Neural cell (in vitro differentiated cells): ENCODE measurements around the gene NUDT16. TPM values are rescaled to one million over a fixed set of nuclear protein-coding genes. Genes with fewer than 3 reads are reported as not detected.

Experiments
- H2AFZ ChIP-seq: fragments of 200-600, 300-800 bp; sonication (generic), shearing (Covaris generic); 2 replicates; pipeline ENCODE4 v1.6.0; 2014; ENCODE audit warnings: low read depth, mild to moderate bottlenecking, antibody characterized with exemption, low read length, moderate library complexity
- H3F3A ChIP-seq: fragments of 200-600 bp; shearing (Covaris generic); 2 replicates; pipeline ENCODE4 v1.6.1; 2016; ENCODE audit warnings: mild to moderate bottlenecking, moderate library complexity, mixed read lengths, antibody characterized with exemption, low read length; ENCODE audit not compliant: insufficient read depth, poor library complexity, severe bottlenecking
- H3K27ac ChIP-seq: fragments of 200-600, 300-800 bp; sonication (generic), shearing (Covaris generic); 2 replicates; pipeline ENCODE4 v1.5.1; 2014; ENCODE audit warnings: mild to moderate bottlenecking, low read length, moderate library complexity
- H3K27me3 ChIP-seq: fragments of 300-800, 200-600 bp; sonication (generic), shearing (Covaris generic); 2 replicates; pipeline ENCODE4 v1.6.0; 2014; ENCODE audit warnings: mild to moderate bottlenecking, low read depth, low read length, moderate library complexity; ENCODE audit not compliant: insufficient read depth
- H3K36me3 ChIP-seq: fragments of 300-800, 200-600 bp; sonication (generic), shearing (Covaris generic); 2 replicates; pipeline ENCODE4 v1.5.1; 2014; ENCODE audit warnings: mild to moderate bottlenecking, antibody characterized with exemption, low read length, moderate library complexity; ENCODE audit not compliant: insufficient read depth
- H3K4me2 ChIP-seq: fragments of 300-800, 200-600 bp; sonication (generic), shearing (Covaris generic); 2 replicates; pipeline ENCODE4 v1.6.0; 2014; ENCODE audit warnings: mild to moderate bottlenecking, low read length
- H3K4me3 ChIP-seq: fragments of 300-800, 200-600 bp; sonication (generic), shearing (Covaris generic); 2 replicates; pipeline ENCODE4 v1.5.1; 2014; ENCODE audit warnings: mild to moderate bottlenecking, low read length, moderate library complexity
- H3K79me2 ChIP-seq: fragments of 200-600 bp; shearing (Covaris generic); replicated peaks from 2 replicates; pipeline ENCODE4 v1.6.0; 2014; ENCODE audit warnings: mild to moderate bottlenecking, low read length, moderate library complexity; ENCODE audit not compliant: insufficient read depth
- H3K9ac ChIP-seq: fragments of 300-800, 200-600 bp; sonication (generic), shearing (Covaris generic); 2 replicates; pipeline ENCODE4 v1.6.1; 2016; ENCODE audit warnings: mild to moderate bottlenecking, low read length, mixed read lengths
- H3K9me2 ChIP-seq: fragments of 200-600 bp; shearing (Covaris generic); 2 replicates; pipeline ENCODE4 v1.6.1; 2016; ENCODE audit warnings: mild to moderate bottlenecking, low read length, mixed read lengths; ENCODE audit not compliant: insufficient read depth
- H3K9me3 ChIP-seq: fragments of 200-600, 300-800 bp; sonication (generic), shearing (Covaris generic); 2 replicates; pipeline ENCODE4 v1.6.1; 2016; ENCODE audit warnings: mild to moderate bottlenecking, mixed run types, low read length, moderate library complexity, mixed read lengths
- H4K20me1 ChIP-seq: fragments of 200-600 bp; shearing (Covaris generic); 2 replicates; pipeline ENCODE4 v1.6.1; 2016; ENCODE audit warnings: mild to moderate bottlenecking, mixed run types; ENCODE audit not compliant: insufficient read depth
- EP300 ChIP-seq: fragments of 450-650 bp; conservative IDR thresholded peaks from 2 replicates; pipeline ENCODE4 v1.6.1; 2014; ENCODE audit warnings: antibody characterized with exemption, mild to moderate bottlenecking, moderate library complexity; ENCODE audit not compliant: poor library complexity, severe bottlenecking
- EZH2 ChIP-seq: fragments of 200-600, 300-800 bp; shearing (Covaris generic), sonication (generic); IDR thresholded peaks from 2 replicates; pipeline ENCODE4 v1.6.1; 2014; ENCODE audit warnings: antibody characterized with exemption, low read length, borderline replicate concordance, mild to moderate bottlenecking; ENCODE audit not compliant: insufficient read depth, poor library complexity, severe bottlenecking
- MXI1 ChIP-seq: fragments of 450-650 bp; conservative IDR thresholded peaks from 2 replicates; pipeline ENCODE4 v1.6.1; 2014; ENCODE audit warnings: antibody characterized with exemption, mild to moderate bottlenecking; ENCODE audit not compliant: poor library complexity, severe bottlenecking
- POLR2AphosphoS5 ChIP-seq: IDR thresholded peaks from 2 replicates; pipeline ENCODE4 v1.6.1; 2012
- RAD21 ChIP-seq: fragments of 450-650 bp; conservative IDR thresholded peaks from 2 replicates; pipeline ENCODE4 v1.6.1; 2014; ENCODE audit warnings: antibody characterized with exemption, mild to moderate bottlenecking, moderate library complexity
- SMC3 ChIP-seq: fragments of 450-650 bp; conservative IDR thresholded peaks from 2 replicates; pipeline ENCODE4 v1.6.1; 2014; ENCODE audit warnings: antibody characterized with exemption, mild to moderate bottlenecking, moderate library complexity; ENCODE audit not compliant: poor library complexity
- TAF1 ChIP-seq: IDR thresholded peaks from 2 replicates; pipeline ENCODE4 v1.6.1; 2012; ENCODE audit warnings: low read depth
- polyA plus RNA-seq: library from polyadenylated mRNA; depleted of rRNA; stranded (reverse); fragments of >200 nt; gene quantifications from 2 replicates; pipeline ENCODE4 v1.2.3, GENCODE V29; 2014
- TF ChIP-seq, protein P1 (sequence below): IDR thresholded peaks from 2 replicates; pipeline ENCODE4 v1.6.1; 2012; ENCODE audit warnings: borderline replicate concordance
- TF ChIP-seq, protein P2 (sequence below): fragments of 450-650 bp; IDR thresholded peaks from 2 replicates; pipeline ENCODE4 v1.5.1; 2014; ENCODE audit warnings: antibody characterized with exemption, mild to moderate bottlenecking, moderate library complexity; ENCODE audit not compliant: poor library complexity, severe bottlenecking

Gene NUDT16
- polyA plus RNA-seq, 1 donor from 2014 or later = 6.1 TPM

DNA sequence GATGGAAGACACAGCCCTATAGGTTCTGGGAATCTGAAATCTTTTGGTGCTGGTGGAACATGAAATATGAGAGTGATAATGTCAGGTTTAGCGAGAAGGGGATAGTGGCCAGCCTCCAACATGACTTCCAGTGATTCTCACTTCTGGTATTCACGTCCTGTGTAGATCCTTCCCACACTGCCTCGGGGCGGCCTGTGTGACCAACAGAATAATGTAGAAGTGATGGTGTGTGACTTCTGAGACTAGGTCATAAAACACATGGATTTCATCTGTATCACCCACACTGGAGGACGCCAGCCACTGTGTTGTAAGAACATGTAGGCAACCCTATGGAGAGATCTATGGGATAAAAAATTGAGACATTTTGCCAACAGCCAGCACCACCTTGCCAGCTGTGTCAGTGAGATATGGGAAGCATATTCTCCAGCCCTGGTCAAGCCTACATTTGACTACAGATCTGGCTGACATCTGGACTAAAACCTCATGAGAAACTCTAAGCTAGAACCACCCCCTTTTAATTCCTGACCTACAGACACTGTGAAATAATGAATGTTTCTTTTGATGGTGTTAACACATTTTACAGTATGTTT lies 25.5 kb upstream of the NUDT16 start:
- Histone ChIP-seq H3K79me2 (no peaks in the 10 kb centered on the region), H3K9ac (no peak overlapping the region), H2AFZ (no peak overlapping the region), H3K4me2 (no peak overlapping the region), H3K27me3 (no peaks in the 10 kb centered on the region), H4K20me1 (no peaks in the 10 kb centered on the region), H3K9me2 (no peaks in the 10 kb centered on the region), H3K27ac (no peak overlapping the region), H3F3A (no peaks in the 10 kb centered on the region), H3K4me3 (no peak overlapping the region), H3K9me3 (no peaks in the 10 kb centered on the region), H3K36me3 (no peaks in the 10 kb centered on the region)
- no peak for TF ChIP-seq SMC3
- no peak for TF ChIP-seq TAF1
- no peak for TF ChIP-seq MXI1
- no peak for TF ChIP-seq EZH2
- TF ChIP-seq, protein P1, sequence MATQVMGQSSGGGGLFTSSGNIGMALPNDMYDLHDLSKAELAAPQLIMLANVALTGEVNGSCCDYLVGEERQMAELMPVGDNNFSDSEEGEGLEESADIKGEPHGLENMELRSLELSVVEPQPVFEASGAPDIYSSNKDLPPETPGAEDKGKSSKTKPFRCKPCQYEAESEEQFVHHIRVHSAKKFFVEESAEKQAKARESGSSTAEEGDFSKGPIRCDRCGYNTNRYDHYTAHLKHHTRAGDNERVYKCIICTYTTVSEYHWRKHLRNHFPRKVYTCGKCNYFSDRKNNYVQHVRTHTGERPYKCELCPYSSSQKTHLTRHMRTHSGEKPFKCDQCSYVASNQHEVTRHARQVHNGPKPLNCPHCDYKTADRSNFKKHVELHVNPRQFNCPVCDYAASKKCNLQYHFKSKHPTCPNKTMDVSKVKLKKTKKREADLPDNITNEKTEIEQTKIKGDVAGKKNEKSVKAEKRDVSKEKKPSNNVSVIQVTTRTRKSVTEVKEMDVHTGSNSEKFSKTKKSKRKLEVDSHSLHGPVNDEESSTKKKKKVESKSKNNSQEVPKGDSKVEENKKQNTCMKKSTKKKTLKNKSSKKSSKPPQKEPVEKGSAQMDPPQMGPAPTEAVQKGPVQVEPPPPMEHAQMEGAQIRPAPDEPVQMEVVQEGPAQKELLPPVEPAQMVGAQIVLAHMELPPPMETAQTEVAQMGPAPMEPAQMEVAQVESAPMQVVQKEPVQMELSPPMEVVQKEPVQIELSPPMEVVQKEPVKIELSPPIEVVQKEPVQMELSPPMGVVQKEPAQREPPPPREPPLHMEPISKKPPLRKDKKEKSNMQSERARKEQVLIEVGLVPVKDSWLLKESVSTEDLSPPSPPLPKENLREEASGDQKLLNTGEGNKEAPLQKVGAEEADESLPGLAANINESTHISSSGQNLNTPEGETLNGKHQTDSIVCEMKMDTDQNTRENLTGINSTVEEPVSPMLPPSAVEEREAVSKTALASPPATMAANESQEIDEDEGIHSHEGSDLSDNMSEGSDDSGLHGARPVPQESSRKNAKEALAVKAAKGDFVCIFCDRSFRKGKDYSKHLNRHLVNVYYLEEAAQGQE = no peak
- TF ChIP-seq, protein P2, sequence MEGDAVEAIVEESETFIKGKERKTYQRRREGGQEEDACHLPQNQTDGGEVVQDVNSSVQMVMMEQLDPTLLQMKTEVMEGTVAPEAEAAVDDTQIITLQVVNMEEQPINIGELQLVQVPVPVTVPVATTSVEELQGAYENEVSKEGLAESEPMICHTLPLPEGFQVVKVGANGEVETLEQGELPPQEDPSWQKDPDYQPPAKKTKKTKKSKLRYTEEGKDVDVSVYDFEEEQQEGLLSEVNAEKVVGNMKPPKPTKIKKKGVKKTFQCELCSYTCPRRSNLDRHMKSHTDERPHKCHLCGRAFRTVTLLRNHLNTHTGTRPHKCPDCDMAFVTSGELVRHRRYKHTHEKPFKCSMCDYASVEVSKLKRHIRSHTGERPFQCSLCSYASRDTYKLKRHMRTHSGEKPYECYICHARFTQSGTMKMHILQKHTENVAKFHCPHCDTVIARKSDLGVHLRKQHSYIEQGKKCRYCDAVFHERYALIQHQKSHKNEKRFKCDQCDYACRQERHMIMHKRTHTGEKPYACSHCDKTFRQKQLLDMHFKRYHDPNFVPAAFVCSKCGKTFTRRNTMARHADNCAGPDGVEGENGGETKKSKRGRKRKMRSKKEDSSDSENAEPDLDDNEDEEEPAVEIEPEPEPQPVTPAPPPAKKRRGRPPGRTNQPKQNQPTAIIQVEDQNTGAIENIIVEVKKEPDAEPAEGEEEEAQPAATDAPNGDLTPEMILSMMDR = no peak
- no peak for TF ChIP-seq RAD21
- TF ChIP-seq POLR2AphosphoS5 = no peak
- no peak for TF ChIP-seq EP300

DNA sequence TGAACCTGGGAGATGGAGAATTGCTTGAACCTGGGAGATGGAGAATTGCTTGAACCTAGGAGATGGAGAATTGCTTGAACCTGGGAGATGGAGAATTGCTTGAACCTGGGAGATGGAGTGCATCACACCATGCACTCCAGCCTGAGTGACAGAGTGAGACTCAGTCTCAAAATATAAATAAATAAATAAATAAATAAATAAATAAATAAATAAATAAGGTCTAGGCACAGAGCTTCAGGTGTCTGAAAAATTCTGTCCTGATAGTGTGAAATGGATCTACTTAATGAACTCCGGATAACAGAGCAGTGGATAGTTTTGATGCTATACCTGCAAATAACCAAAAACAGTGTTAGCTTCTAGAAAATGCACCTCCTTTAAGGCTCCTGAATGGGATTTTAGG lies 24.3 kb upstream of the NUDT16 start:
- H3F3A ChIP-seq = no peaks in the 10 kb centered on the region
- no peak overlapping the region for H3K4me2 ChIP-seq
- H3K36me3 ChIP-seq = no peaks in the 10 kb centered on the region
- no peak overlapping the region for H3K9ac ChIP-seq
- H3K9me2 ChIP-seq = no peaks in the 10 kb centered on the region
- no peaks in the 10 kb centered on the region for H4K20me1 ChIP-seq
- no peak overlapping the region for H2AFZ ChIP-seq
- TF ChIP-seq, protein P2 = no peak
- TF ChIP-seq MXI1 (no peak), EZH2 (no peak), SMC3 (no peak), TAF1 (no peak), POLR2AphosphoS5 (no peak), EP300 (no peak), RAD21 (no peak)
- TF ChIP-seq, protein P1 = no peak
- H3K79me2 ChIP-seq = no peaks in the 10 kb centered on the region
- H3K27ac ChIP-seq = no peak overlapping the region
- H3K4me3 ChIP-seq = no peak overlapping the region
- H3K27me3 ChIP-seq = peaks cover 10% of the 10 kb centered on the region
- H3K9me3 ChIP-seq = no peaks in the 10 kb centered on the region
